ENCODE data around the gene PHYHD1. TPM values are rescaled to one million over a fixed set of nuclear protein-coding genes. Genes with fewer than 3 reads are reported as not detected.

PHYHD1 gene
- total RNA-seq, 1 donor from 2014 or later = 46.1 TPM

- Histone ChIP-seq H3K36me3 (peaks cover 19 to 44% of the 10 kb centered on the region in 2 donors), H3K9me3 (no peaks in the 10 kb centered on the region), H3K4me3 (no peak overlapping the region), H3K27me3 (no peaks in the 10 kb centered on the region), H3K4me1 (peaks cover 47 to 85% of the 10 kb centered on the region in 2 donors), H3K27ac (peak overlapping the region; percentile 94 to 95)
- TF ChIP-seq CTCF (IDR thresholded peaks at IDR 0.05) = no peak
- intact Hi-C loops (cut with DNase I) = no loop called here
- DNase-seq (ENCODE audit: low spot score in 2 of 2) = peak; percentile 56 to 89
These were observed 3.5 kb upstream of the PHYHD1 start for GRCh38 chr9:128917151-128917849.

- Histone ChIP-seq H3K4me1 (peaks cover 38 to 84% of the 10 kb centered on the region in 2 donors), H3K36me3 (peaks cover 19 to 44% of the 10 kb centered on the region in 2 donors), H3K9me3 (no peaks in the 10 kb centered on the region), H3K27me3 (no peaks in the 10 kb centered on the region), H3K27ac (peak overlapping the region; percentile 94 to 95), H3K4me3 (no peak overlapping the region)
- no peak for TF ChIP-seq CTCF (IDR thresholded peaks at IDR 0.05)
- no peak for DNase-seq (ENCODE audit: low spot score in 2 of 2)
- intact Hi-C loops (cut with DNase I) = no loop called here
These were observed 1.9 kb upstream of the PHYHD1 start for GRCh38 chr9:128918921-128919320.

- Histone ChIP-seq H3K4me3 (no peak overlapping the region), H3K4me1 (peaks cover 38 to 77% of the 10 kb centered on the region in 2 donors), H3K36me3 (peaks cover 19 to 41% of the 10 kb centered on the region in 2 donors), H3K27ac (peak overlapping the region; percentile 94 to 95), H3K27me3 (no peaks in the 10 kb centered on the region), H3K9me3 (no peaks in the 10 kb centered on the region)
- no peak for DNase-seq (ENCODE audit: low spot score in 2 of 2)
- intact Hi-C loops (cut with DNase I) = loop anchor here (1.0 kb wide), 1 partner anchor 37 kb away; the partner anchor contains the start of gene LRRC8A
- no peak for TF ChIP-seq CTCF (IDR thresholded peaks at IDR 0.05)
These were observed 1.2 kb upstream of the PHYHD1 start for GRCh38 chr9:128919402-128920089.

GRCh38 chr9:128921881-128922763 is 1.3 kb downstream of the PHYHD1 start:
- TF ChIP-seq CTCF (IDR thresholded peaks at IDR 0.05) = peak in 1 of 3 experiments; percentile 4
- intact Hi-C loops (cut with DNase I) = loop anchor here (2.0 kb wide), 1 partner anchor 25 kb away; the partner anchor contains the start of genes DOLK and NUP188
- peaks cover 21 to 52% of the 10 kb centered on the region in 2 donors for H3K4me1 ChIP-seq

GRCh38 chr9:128923493-128923883 is 2.7 kb downstream of the PHYHD1 start:
- Histone ChIP-seq H3K9me3 (no peaks in the 10 kb centered on the region), H3K36me3 (peaks cover 0 to 10% of the 10 kb centered on the region in 2 donors), H3K27me3 (no peaks in the 10 kb centered on the region), H3K27ac (peak overlapping the region; percentile 94 to 95), H3K4me3 (peak overlapping the region in 1 of 2 donors; percentile 59), H3K4me1 (peaks cover 18 to 53% of the 10 kb centered on the region in 2 donors)
- DNase-seq (ENCODE audit: low spot score in 2 of 2) = no peak
- intact Hi-C loops (cut with DNase I) = loop anchor here (2.0 kb wide), 1 partner anchor 23 kb away; the partner anchor contains the start of genes DOLK and NUP188
- TF ChIP-seq CTCF (IDR thresholded peaks at IDR 0.05) = no peak

More at GRCh38 chr9:128921881-128922763, 1.3 kb downstream of the PHYHD1 start:
- H3K4me3 ChIP-seq = peak overlapping the region; percentile 59 to 73
- peak overlapping the region; percentile 94 to 95 for H3K27ac ChIP-seq
- no peaks in the 10 kb centered on the region for H3K9me3 ChIP-seq
- peaks cover 10 to 18% of the 10 kb centered on the region in 2 donors for H3K36me3 ChIP-seq
- H3K27me3 ChIP-seq = no peaks in the 10 kb centered on the region
- peak in 1 of 2 donors; percentile 80 for DNase-seq (ENCODE audit: low spot score in 2 of 2)

Measured in ascending aorta (tissue), 2 donors.